Left cardiac atrium (tissue), 4 donors: Measurements from ENCODE around the gene CILP2. TPM values are rescaled to one million over a fixed set of nuclear protein-coding genes. Genes with fewer than 3 reads are reported as not detected.

Experiments
- ATAC-seq, 2 donors: fragments of 200-7000 bp; cut with Tn5 transposase; one replicate each; pipeline ENCODE4 v1.9.1; 2020; ENCODE audit warnings: mild to moderate bottlenecking in 2 of 2, moderate library complexity in 2 of 2
- DNase-seq: peaks from one replicate; pipeline ENCODE4 v3.0.0-alpha.2; 2020
- intact Hi-C, 2 donors: fragments of 100-400 bp; cut with DNase I; formaldehyde crosslinking; loops; one replicate each; pipeline versions ENCODE4 v1.14.1 to v1.15.1; 2022 to 2023
- total RNA-seq, 2 donors: library from RNA; stranded (reverse); fragmentation: NEBNext Ultra II Directional; extraction: Animal tissue kit (Norgen Biotek cat#: 25700); gene quantifications; one replicate each; pipeline ENCODE4 v1.2.1, GENCODE V29; 2021
- donor health status: DM: no; HTN: yes; CAD: no.
- donor health status: DM: no; HTN: yes; CAD: no; lungs with severe emphysema.
- donor health status: DM: yes; HTN: yes; CAD: no.
- donor health status: Dilated cardiomyopathy.

The CILP2 gene
- total RNA-seq, 2 donors from 2014 or later, result 0.32 to 0.71 TPM

GRCh38 chr19:19504754-19505668 lies 33.1 kb upstream of the CILP2 start:
- DNase-seq, result no peak
- intact Hi-C loops, result no loop called here
- ATAC-seq, result no peak

GRCh38 chr19:19505669-19506326 lies 32.3 kb upstream of the CILP2 start:
- ATAC-seq (no peak), DNase-seq (no peak)
- intact Hi-C loops, result no loop called here

GRCh38 chr19:19506592-19506991 lies 31.5 kb upstream of the CILP2 start:
- DNase-seq (no peak), ATAC-seq (no peak)
- intact Hi-C loops, result no loop called here

- intact Hi-C loops, result no loop called here
- ATAC-seq (no peak), DNase-seq (no peak)
Measured at GRCh38 chr19:19507354-19507753, 30.7 kb upstream of the CILP2 start.

- DNase-seq (no peak), ATAC-seq (no peak)
Measured at GRCh38 chr19:19508217-19508616, 29.8 kb upstream of the CILP2 start.

GRCh38 chr19:19510432-19510831 lies 27.6 kb upstream of the CILP2 start:
- intact Hi-C loops, result no loop called here
- ATAC-seq (no peak), DNase-seq (no peak)

More at GRCh38 chr19:19508217-19508616, 29.8 kb upstream of the CILP2 start:
- intact Hi-C loops, result no loop called here

- DNase-seq (no peak), ATAC-seq (no peak)
- intact Hi-C loops, result no loop called here
Measured at GRCh38 chr19:19513682-19514081, 24.4 kb upstream of the CILP2 start.

- intact Hi-C loops, result no loop called here
- DNase-seq (peak; percentile 87), ATAC-seq (peak; percentile 28 to 38)
Measured at GRCh38 chr19:19514215-19514657, 23.8 kb upstream of the CILP2 start.

GRCh38 chr19:19514881-19515641 lies 23.0 kb upstream of the CILP2 start, which contains the start of gene TSSK6:
TSSK6 (minus strand) TSS chr19:19515548; CDS start chr19:19515427, 121 bp downstream.
- DNase-seq (peak; percentile 46), ATAC-seq (no peak)
- intact Hi-C loops, result no loop called here

GRCh38 chr19:19515642-19516519 lies 22.2 kb upstream of the CILP2 start, which contains the start of gene NDUFA13:
NDUFA13 (plus strand) TSS chr19:19516225; CDS start chr19:19516239, 14 bp downstream.
- intact Hi-C loops, result no loop called here
- DNase-seq (peak; percentile 92), ATAC-seq (peak; percentile 94)

GRCh38 chr19:19517235-19517619 lies 20.8 kb upstream of the CILP2 start:
- intact Hi-C loops, result no loop called here
- no peak for DNase-seq
- ATAC-seq, result no peak

- DNase-seq, result no peak
- ATAC-seq, result no peak
- intact Hi-C loops, result no loop called here
Measured at GRCh38 chr19:19520989-19521388, 17.1 kb upstream of the CILP2 start.

- DNase-seq, result no peak
- ATAC-seq, result peak in 1 of 2 donors; percentile 5
- intact Hi-C loops, result no loop called here
Measured at GRCh38 chr19:19523177-19523576, 14.9 kb upstream of the CILP2 start.

- ATAC-seq, result no peak
- intact Hi-C loops, result no loop called here
Measured at GRCh38 chr19:19524053-19524452, 14.0 kb upstream of the CILP2 start.

GRCh38 chr19:19525611-19526380 lies 12.3 kb upstream of the CILP2 start:
- intact Hi-C loops, result no loop called here
- no peak for ATAC-seq
- no peak for DNase-seq

More at GRCh38 chr19:19524053-19524452, 14.0 kb upstream of the CILP2 start:
- no peak for DNase-seq

GRCh38 chr19:19526581-19527370 lies 11.3 kb upstream of the CILP2 start:
- intact Hi-C loops, result no loop called here
- DNase-seq (no peak), ATAC-seq (no peak)

- DNase-seq (no peak), ATAC-seq (no peak)
- intact Hi-C loops, result no loop called here
Measured at GRCh38 chr19:19527371-19527656, 10.8 kb upstream of the CILP2 start.
